Activated CD4-positive, alpha-beta T cell treated with anti-CD3 and anti-CD28 coated beads for 1 hour (primary cell): Measurements from ENCODE around the gene STRA6.

Source experiments
- DNase-seq: peaks from one replicate; pipeline ENCODE4 v3.0.0-alpha.2; 2020

Gene STRA6

GRCh38 chr15:74130849-74131627, 71.5 kb downstream of the STRA6 start:
- DNase-seq: no peak

- no peak for DNase-seq
Observed at GRCh38 chr15:74130155-74130848, 72.3 kb downstream of the STRA6 start, which contains the start of gene ISLR2. ISLR2 (plus strand) TSS chr15:74130586; CDS start chr15:74132755, 2,169 bp downstream.

- no peak for DNase-seq
Observed at GRCh38 chr15:74129586-74130154, 72.9 kb downstream of the STRA6 start.
